Smooth muscle cell (in vitro differentiated cells): ENCODE measurements around the gene GPR3. TPM values are rescaled to one million over a fixed set of nuclear protein-coding genes. Genes with fewer than 3 reads are reported as not detected.

Experiments
- DNase-seq: peaks from one replicate; lab custom pipeline; 2025; ENCODE audit not compliant: unreplicated experiment; lab: John Stamatoyannopoulos, UW
- H2AFZ ChIP-seq: fragments of 200-600 bp; sonication (generic); 2 replicates; pipeline ENCODE4 v1.6.0; 2016; ENCODE audit warnings: antibody characterized with exemption, low read depth, mild to moderate bottlenecking
- H3F3A ChIP-seq: fragments of 200-600 bp; sonication (generic); 2 replicates; pipeline ENCODE4 v1.6.0; 2017; ENCODE audit warnings: antibody characterized with exemption, low read depth
- H3K27ac ChIP-seq: fragments of 200-600 bp; sonication (generic); 2 replicates; pipeline ENCODE4 v1.5.1; 2016; ENCODE audit warnings: low read depth, mild to moderate bottlenecking
- H3K27me3 ChIP-seq: fragments of 200-600 bp; sonication (generic); 2 replicates; pipeline ENCODE4 v1.6.1; 2016; ENCODE audit warnings: low read depth, mild to moderate bottlenecking
- H3K36me3 ChIP-seq: fragments of 200-600 bp; sonication (generic); 2 replicates; pipeline ENCODE4 v1.5.1; 2016; ENCODE audit warnings: low read depth
- H3K4me1 ChIP-seq: fragments of 200-600 bp; sonication (generic); 2 replicates; pipeline ENCODE4 v1.5.1; 2016; ENCODE audit warnings: low read depth
- H3K4me2 ChIP-seq: fragments of 200-600 bp; sonication (generic); 2 replicates; pipeline ENCODE4 v1.6.0; 2016; ENCODE audit warnings: mild to moderate bottlenecking
- H3K4me3 ChIP-seq: fragments of 200-600 bp; sonication (generic); 2 replicates; pipeline ENCODE4 v1.5.1; 2016; ENCODE audit warnings: mild to moderate bottlenecking
- H3K79me2 ChIP-seq: fragments of 200-600 bp; sonication (generic); 2 replicates; pipeline ENCODE4 v1.6.0; 2016; ENCODE audit warnings: low read depth, mild to moderate bottlenecking
- H3K9ac ChIP-seq: fragments of 200-600 bp; sonication (generic); 2 replicates; pipeline ENCODE4 v1.6.0; 2016; ENCODE audit warnings: low read depth
- H3K9me3 ChIP-seq: fragments of 200-600 bp; sonication (generic); replicated peaks from 2 replicates; pipeline ENCODE4 v1.5.1; 2016; ENCODE audit warnings: low read depth
- H4K20me1 ChIP-seq: fragments of 200-600 bp; sonication (generic); 2 replicates; pipeline ENCODE4 v1.6.0; 2016; ENCODE audit warnings: low read depth
- CTCF ChIP-seq: fragments of 200-600 bp; sonication (generic); IDR thresholded peaks from 2 replicates; pipeline ENCODE4 v1.5.1; 2017; ENCODE audit warnings: borderline replicate concordance, mild to moderate bottlenecking, antibody characterized with exemption; ENCODE audit not compliant: insufficient read depth, poor library complexity, severe bottlenecking
- WGBS: methylation state at CpG from one replicate; pipeline ENCODE4 v1.1.7; 2016; ENCODE audit warnings: low lambda C conversion rate; 5-methylcytosine and 5-hydroxymethylcytosine counted together
- polyA plus RNA-seq: library from polyadenylated mRNA; unstranded; fragments of >200 nt; fragmentation: Nextera tagmentation; extraction: Ambion mirVana; gene quantifications from 2 replicates; pipeline ENCODE4 v1.2.1, GENCODE V29; 2016
- total RNA-seq: library from RNA; depleted of rRNA; stranded (reverse); fragments of >200 nt; gene quantifications from 2 replicates; pipeline ENCODE4 v1.2.3, GENCODE V29; 2014

Gene GPR3
- total and polyA plus RNA-seq, 2 experiments from 2014 or later, result 2.7 to 4.0 TPM

- H3K79me2 ChIP-seq, result no peaks in the 10 kb centered on the region
- no peaks in the 10 kb centered on the region for H3K27me3 ChIP-seq
- H3K9me3 ChIP-seq, result no peaks in the 10 kb centered on the region
- no peak for DNase-seq
- WGBS, result 92% methylated on average over 5 of the region's 5 CpGs
- H3K4me1 ChIP-seq, result peaks cover 6% of the 10 kb centered on the region
- no peak overlapping the region for H3K9ac ChIP-seq
- H3F3A ChIP-seq, result no peaks in the 10 kb centered on the region
- H4K20me1 ChIP-seq, result no peaks in the 10 kb centered on the region
- no peak overlapping the region for H3K4me3 ChIP-seq
- TF ChIP-seq CTCF, result no peak
- no peak overlapping the region for H3K27ac ChIP-seq
- no peak overlapping the region for H3K4me2 ChIP-seq
- no peaks in the 10 kb centered on the region for H3K36me3 ChIP-seq
- no peak overlapping the region for H2AFZ ChIP-seq
Measured at GRCh38 chr1:27355683-27356082, 36.7 kb upstream of the GPR3 start.

- Histone ChIP-seq H4K20me1 (no peaks in the 10 kb centered on the region), H2AFZ (no peak overlapping the region), H3K27me3 (no peaks in the 10 kb centered on the region), H3K4me1 (peaks cover 9% of the 10 kb centered on the region), H3F3A (no peaks in the 10 kb centered on the region), H3K36me3 (no peaks in the 10 kb centered on the region), H3K9ac (no peak overlapping the region), H3K4me2 (no peak overlapping the region), H3K4me3 (no peak overlapping the region), H3K27ac (no peak overlapping the region), H3K9me3 (no peaks in the 10 kb centered on the region), H3K79me2 (no peaks in the 10 kb centered on the region)
- WGBS, result 93% methylated on average over 13 of the region's 13 CpGs
- no peak for DNase-seq
- TF ChIP-seq CTCF, result no peak
Measured at GRCh38 chr1:27356277-27356618, 36.2 kb upstream of the GPR3 start.

- 89% methylated on average over 33 of the region's 37 CpGs for WGBS
Measured at GRCh38 chr1:27356619-27357280, 35.7 kb upstream of the GPR3 start.

More at GRCh38 chr1:27356619-27357280, 35.7 kb upstream of the GPR3 start:
- H3K36me3 ChIP-seq, result no peaks in the 10 kb centered on the region
- H3K4me2 ChIP-seq, result no peak overlapping the region
- H3K4me1 ChIP-seq, result peaks cover 9% of the 10 kb centered on the region
- DNase-seq, result no peak
- H3K79me2 ChIP-seq, result no peaks in the 10 kb centered on the region
- no peaks in the 10 kb centered on the region for H3K27me3 ChIP-seq
- H3K9me3 ChIP-seq, result no peaks in the 10 kb centered on the region
- H3K9ac ChIP-seq, result no peak overlapping the region
- no peak overlapping the region for H2AFZ ChIP-seq
- no peak overlapping the region for H3K4me3 ChIP-seq
- no peaks in the 10 kb centered on the region for H4K20me1 ChIP-seq
- H3K27ac ChIP-seq, result no peak overlapping the region
- no peak for TF ChIP-seq CTCF
- H3F3A ChIP-seq, result no peaks in the 10 kb centered on the region
